HG02763 (cell line): Measurements from ENCODE around the gene CCSER1.
"Not testable (repeated sequence)": the region's sequence is repeated elsewhere in the genome, so short reads cannot be mapped to it uniquely, and the experiment has no call there.

Experiments used
- ATAC-seq: cut with Tn5 transposase; IDR thresholded peaks from one replicate; pipeline ENCODE4 v1.9.1; 2021; ENCODE audit warnings: mild to moderate bottlenecking, moderate library complexity; ENCODE audit not compliant: unreplicated experiment

The CCSER1 gene

GRCh38 chr4:90281541-90282355 is 154.6 kb downstream of the CCSER1 start:
- no peak for ATAC-seq

GRCh38 chr4:90290345-90290744 is 163.2 kb downstream of the CCSER1 start:
- no peak for ATAC-seq

DNA sequence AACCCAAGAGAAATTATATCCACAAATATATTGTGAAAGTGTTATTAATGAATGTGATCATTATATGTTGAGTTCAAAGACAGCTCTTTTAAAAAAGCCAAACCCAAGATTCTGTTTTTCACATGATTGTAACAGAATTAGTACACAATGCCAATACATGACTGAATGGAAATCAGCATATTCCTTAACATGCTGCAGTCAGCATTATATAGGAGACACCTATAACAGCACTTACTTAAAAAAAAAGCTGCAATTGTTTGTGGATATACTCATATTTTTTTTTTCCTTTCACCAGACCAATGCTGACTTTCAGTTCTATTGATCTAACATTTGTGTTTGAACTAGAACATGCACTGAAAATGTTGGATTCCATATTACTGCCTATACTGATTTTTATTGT is 165.2 kb downstream of the CCSER1 start:
- ATAC-seq = no peak

DNA sequence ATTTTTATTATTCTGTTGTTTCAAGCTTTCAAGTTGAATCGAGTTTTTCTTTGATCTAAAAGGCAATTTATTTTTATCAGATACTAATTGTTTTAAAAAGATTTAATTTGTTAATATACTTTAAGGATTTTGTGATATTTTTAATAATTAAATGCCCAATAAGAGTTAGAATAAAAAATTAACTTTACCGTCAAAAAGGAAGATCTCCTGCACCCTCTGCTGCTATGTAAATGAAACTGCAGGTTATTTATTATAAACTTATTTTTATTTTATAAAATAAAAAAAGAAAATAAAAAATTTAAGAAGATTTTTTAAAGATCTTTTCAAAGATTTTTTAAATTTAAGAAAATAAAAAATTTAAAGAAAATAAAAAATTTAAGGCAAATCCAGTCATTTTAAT is 166.1 kb downstream of the CCSER1 start:
- ATAC-seq = no peak

DNA sequence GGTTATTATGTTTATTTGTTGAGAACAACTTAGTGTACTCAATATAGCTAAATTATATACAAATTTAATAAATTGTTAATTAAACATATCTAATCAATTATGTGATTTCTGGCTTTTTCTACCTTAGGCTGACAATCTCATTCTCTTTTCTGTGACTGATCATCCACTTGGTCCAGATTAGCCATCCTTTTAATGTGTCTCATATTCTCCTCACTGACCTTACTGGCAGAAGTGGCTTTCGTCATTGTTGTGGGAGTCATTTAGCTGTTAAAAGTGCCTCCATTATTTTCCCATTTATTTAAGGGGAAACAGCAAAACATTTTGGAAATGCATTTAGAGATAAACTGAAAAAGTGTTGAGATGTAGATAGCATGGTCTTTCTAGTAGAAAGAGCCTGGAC is 172.2 kb downstream of the CCSER1 start:
- ATAC-seq = no peak

DNA sequence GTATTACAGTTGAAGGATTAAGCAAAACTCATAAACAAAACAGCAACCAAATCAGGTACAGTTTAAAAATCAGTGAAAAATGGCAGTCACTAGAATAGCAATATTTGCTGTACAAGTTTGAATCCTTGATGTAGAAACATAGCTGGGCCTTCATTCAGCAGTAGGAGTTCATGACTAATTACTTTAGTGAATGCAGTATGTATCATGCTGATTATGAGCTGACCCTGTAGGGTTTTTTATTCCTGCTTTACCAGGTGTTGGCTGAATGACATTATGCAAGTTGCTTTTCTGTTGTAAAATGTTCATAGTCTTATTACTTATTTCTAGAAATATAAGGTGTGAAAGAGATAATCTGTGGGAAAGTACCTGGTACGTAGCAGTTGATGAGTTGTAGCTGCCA is 179.6 kb downstream of the CCSER1 start:
- no peak for ATAC-seq

DNA sequence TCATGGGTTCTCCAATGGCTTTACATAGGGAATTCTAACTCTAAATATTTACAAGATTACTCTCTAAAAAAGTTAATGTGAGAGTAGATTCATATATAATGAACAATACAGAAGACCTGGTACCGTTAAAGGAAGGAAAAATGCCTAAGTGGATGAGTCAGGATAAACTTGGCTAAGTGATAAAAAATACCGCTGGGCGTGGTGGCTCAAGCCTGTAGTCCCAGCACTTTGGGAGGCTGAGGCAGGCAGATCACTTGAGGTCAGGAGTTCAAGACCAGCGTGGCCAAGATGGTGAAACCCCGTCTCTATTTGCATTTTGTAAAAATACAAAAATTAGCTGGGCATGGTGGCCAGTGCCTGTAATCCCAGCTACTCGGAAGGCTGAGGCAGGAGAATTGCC is 189.9 kb downstream of the CCSER1 start:
- not testable (repeated sequence) for ATAC-seq

GRCh38 chr4:90317785-90318184 is 190.6 kb downstream of the CCSER1 start:
- no peak for ATAC-seq

GRCh38 chr4:90318193-90318592 is 191.0 kb downstream of the CCSER1 start:
- ATAC-seq = no peak

DNA sequence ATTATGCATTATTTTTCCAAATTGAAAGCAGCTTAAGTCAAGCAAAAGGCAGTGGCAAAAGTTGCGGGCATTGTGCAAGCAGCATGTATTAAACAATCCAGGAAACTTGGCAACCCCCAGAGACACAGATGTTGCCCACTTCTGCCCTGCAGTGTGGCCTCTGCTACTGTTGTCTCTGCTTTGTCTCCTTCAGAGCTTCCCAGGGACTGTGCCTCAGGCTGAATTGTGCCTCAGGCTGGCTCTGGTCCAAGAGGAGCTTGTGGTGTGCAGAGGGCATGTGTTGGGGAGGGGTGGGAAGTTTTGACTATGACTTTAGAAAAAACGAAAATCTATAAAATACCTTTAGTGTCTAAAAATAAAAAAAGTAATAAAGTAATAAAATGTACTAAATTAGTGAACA is 201.4 kb downstream of the CCSER1 start:
- ATAC-seq = no peak

GRCh38 chr4:90330546-90330945 is 203.4 kb downstream of the CCSER1 start:
- no peak for ATAC-seq

DNA sequence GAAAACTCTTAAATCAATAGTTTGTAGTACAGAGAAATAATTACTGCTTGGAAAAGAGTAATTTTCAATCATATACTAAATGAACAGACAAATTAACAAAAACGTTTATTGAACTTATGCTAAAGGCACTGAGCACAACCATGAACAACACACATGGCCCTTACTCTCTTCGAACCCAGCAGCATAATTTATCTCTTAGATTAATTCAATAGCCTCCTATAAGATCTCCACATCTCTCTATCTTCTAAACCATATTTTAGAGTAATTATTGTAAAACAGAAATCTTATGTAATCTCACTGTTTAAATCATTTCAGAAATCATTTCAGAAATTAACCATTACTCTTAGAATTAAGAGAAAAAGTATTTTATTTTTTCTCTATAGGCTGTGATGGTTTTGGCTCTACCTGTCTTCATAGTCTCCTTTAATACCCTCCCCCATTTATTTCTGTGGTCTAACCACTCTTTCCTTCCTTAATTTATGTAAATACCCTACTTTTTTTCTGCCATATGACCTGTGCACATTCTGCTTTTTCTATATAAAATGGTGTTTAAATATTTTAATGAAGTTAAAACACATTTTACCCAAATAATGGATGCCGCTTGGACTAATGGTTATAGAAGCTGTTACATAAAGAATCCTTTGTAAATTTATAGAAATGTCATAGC is 218.5 kb downstream of the CCSER1 start:
- ATAC-seq = no peak

DNA sequence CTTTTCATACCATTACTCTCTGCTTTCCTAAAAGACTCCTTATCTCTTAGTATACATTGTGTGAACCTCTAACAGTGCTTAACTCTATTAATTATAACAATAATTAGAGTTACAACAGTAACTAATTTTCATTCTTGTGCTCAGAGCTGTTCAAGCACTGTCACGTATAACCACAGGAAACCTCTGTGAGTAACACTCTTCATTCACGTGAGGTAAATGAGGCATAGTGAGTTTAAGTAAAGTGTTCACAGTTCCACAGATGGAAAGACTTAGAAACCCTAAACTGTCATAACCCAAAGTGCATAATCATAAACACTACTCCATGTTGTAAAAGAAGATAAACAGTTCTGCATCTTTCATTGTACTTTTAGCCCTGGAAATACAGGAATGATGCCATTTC is 222.4 kb downstream of the CCSER1 start:
- no peak for ATAC-seq

GRCh38 chr4:90357117-90357710 is 230.0 kb downstream of the CCSER1 start:
- no peak for ATAC-seq

GRCh38 chr4:90375081-90375480 is 247.9 kb downstream of the CCSER1 start:
- no peak for ATAC-seq

- no peak for ATAC-seq
Observed at GRCh38 chr4:90393215-90393614, 266.0 kb downstream of the CCSER1 start.

DNA sequence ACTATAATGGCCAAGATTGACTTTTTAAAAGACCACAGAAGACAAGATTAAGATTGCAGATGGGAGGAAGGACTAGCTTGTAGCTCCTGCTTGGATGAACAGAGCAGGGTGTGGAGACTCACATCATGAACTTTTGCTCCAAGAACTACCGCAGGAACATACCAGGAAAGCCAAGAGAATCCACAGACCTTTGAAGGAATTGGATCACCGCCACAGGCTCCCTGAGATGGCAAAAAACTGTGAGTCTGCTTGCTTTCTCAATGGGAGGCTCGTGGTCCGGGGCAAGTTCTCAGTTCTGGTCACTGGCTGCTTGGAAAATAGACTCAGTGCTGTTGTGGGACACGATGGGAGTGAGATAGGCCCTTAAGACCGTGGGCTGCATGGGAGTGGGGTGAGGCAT is 276.6 kb downstream of the CCSER1 start:
- ATAC-seq = no peak

GRCh38 chr4:90407897-90408296 is 280.7 kb downstream of the CCSER1 start:
- not testable (repeated sequence) for ATAC-seq

GRCh38 chr4:90412786-90413185 is 285.6 kb downstream of the CCSER1 start:
- not testable (repeated sequence) for ATAC-seq

GRCh38 chr4:90415116-90415515 is 287.9 kb downstream of the CCSER1 start:
- no peak for ATAC-seq

- peak; percentile 82 for ATAC-seq
Observed at GRCh38 chr4:90419124-90419711, 292.0 kb downstream of the CCSER1 start.

DNA sequence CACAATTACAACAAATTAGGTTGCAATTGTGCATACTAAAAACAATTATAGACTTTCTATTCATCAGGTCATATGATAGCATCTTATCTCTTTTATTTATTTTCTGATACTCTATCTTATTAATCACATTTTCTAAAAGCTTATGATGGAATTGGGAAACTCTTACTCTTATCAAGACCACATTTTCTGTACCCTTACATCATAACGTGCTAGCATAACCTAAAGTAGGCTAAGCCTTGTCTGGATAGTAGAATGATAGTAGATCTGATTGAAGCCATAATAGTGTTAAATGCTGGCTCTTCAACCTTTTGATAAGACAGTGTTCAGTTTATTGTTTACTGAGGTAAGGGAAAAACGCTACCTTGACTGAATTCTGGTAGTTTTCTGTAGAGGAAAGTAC is 294.0 kb downstream of the CCSER1 start:
- ATAC-seq = no peak
